IMR-90 (cell line): ENCODE data around the gene HS6ST3. TPM values are rescaled to one million over a fixed set of nuclear protein-coding genes. Genes with fewer than 3 reads are reported as not detected.

Source experiments
- ATAC-seq: fragments of 200-7000 bp; cut with Tn5 transposase; 2 replicates; pipeline ENCODE4 v1.9.1; 2020; ENCODE audit warnings: low read depth, mild to moderate bottlenecking, moderate library complexity
- BruUV-seq: library from RNA; stranded (reverse); fragments of 400-500 nt; replicated peaks from 2 replicates; lab custom pipeline; 2021; lab: Mats Ljungman, UMichigan
- CTCF ChIA-PET: fragments of 300-600 bp; formaldehyde crosslinking; extraction: SDS; loops from one replicate; lab custom pipeline; 2021; ENCODE audit warnings: antibody characterized with exemption; lab: Yijun Ruan, JAX
- POLR2A ChIA-PET: fragments of 300-600 bp; sonication (Branson Sonifier 250); formaldehyde crosslinking; loops from one replicate; lab custom pipeline; 2022; ENCODE audit warnings: antibody characterized with exemption; ENCODE audit not compliant: unreplicated experiment; lab: Charles Lee
- DNase-seq: peaks from one replicate; pipeline ENCODE4 v3.0.0; 2013
- H2AFZ ChIP-seq: replicated peaks from 2 replicates; pipeline ENCODE3; 2013; ENCODE audit warnings: low read length, mild to moderate bottlenecking; ENCODE audit not compliant: poor library complexity
- H2AK5ac ChIP-seq: 2 replicates; pipeline ENCODE4 v1.6.1; 2013; ENCODE audit warnings: low read depth, low read length, inconsistent platforms
- H2AK9ac ChIP-seq: replicated peaks from 2 replicates; pipeline ENCODE3; 2013; ENCODE audit warnings: mild to moderate bottlenecking, low read depth, low read length, moderate library complexity; ENCODE audit not compliant: poor library complexity
- H2BK120ac ChIP-seq: 2 replicates; pipeline ENCODE4 v1.6.1; 2013; ENCODE audit warnings: low read depth, low read length, inconsistent platforms
- H2BK15ac ChIP-seq: 3 replicates; pipeline ENCODE4 v1.6.1; 2013; ENCODE audit warnings: low read depth, low read length, inconsistent platforms
- H2BK20ac ChIP-seq: 2 replicates; pipeline ENCODE4 v1.6.1; 2013; ENCODE audit warnings: low read depth, mild to moderate bottlenecking, inconsistent platforms, low read length, moderate library complexity
- H2BK5ac ChIP-seq: 2 replicates; pipeline ENCODE4 v1.6.1; 2013; ENCODE audit warnings: mild to moderate bottlenecking, low read depth, low read length, inconsistent platforms; ENCODE audit not compliant: poor library complexity, severe bottlenecking
- H3K14ac ChIP-seq: replicated peaks from 2 replicates; pipeline ENCODE4 v1.6.1; 2013; ENCODE audit warnings: low read depth, low read length, inconsistent platforms
- H3K18ac ChIP-seq: 2 replicates; pipeline ENCODE4 v1.6.1; 2013; ENCODE audit warnings: low read depth, low read length, control low read depth
- H3K23ac ChIP-seq: 2 replicates; pipeline ENCODE4 v1.6.1; 2013; ENCODE audit warnings: low read depth, low read length, inconsistent platforms
- H3K27ac ChIP-seq: 2 replicates; pipeline ENCODE4 v1.5.1; 2013; ENCODE audit warnings: mild to moderate bottlenecking, control low read depth, low read length; ENCODE audit not compliant: insufficient read depth
- H3K27me3 ChIP-seq: 2 replicates; pipeline ENCODE4 v1.6.1; 2013; ENCODE audit warnings: low read length; ENCODE audit not compliant: control insufficient read depth, insufficient read depth
- H3K36me3 ChIP-seq: 2 replicates; pipeline ENCODE4 v1.6.1; 2013; ENCODE audit warnings: low read length, mixed read lengths; ENCODE audit not compliant: control insufficient read depth, insufficient read depth
- H3K4ac ChIP-seq: 2 replicates; pipeline ENCODE4 v1.6.1; 2013; ENCODE audit warnings: low read depth, low read length, inconsistent platforms
- H3K4me1 ChIP-seq: 2 replicates; pipeline ENCODE4 v1.6.1; 2013; ENCODE audit warnings: low read length, mixed read lengths; ENCODE audit not compliant: control insufficient read depth, insufficient read depth
- H3K4me2 ChIP-seq: 2 replicates; pipeline ENCODE4 v1.6.1; 2013; ENCODE audit warnings: low read depth, mild to moderate bottlenecking, control low read depth, low read length, moderate library complexity
- H3K4me3 ChIP-seq: 2 replicates; pipeline ENCODE4 v1.5.1; 2013; ENCODE audit warnings: low read depth, mild to moderate bottlenecking, control low read depth, low read length, moderate library complexity; ENCODE audit not compliant: insufficient read depth
- H3K56ac ChIP-seq: 2 replicates; pipeline ENCODE4 v1.6.1; 2013; ENCODE audit warnings: low read length, inconsistent platforms; ENCODE audit not compliant: insufficient read depth; ENCODE audit errors: extremely low read depth
- H3K79me1 ChIP-seq, 2 experiments: 2 replicates each; pipeline ENCODE4 v1.6.1; 2013; ENCODE audit warnings: low read length in 2 of 2, inconsistent platforms in 1 of 2, low read depth in 1 of 2
- H3K9ac ChIP-seq: 2 replicates; pipeline ENCODE4 v1.6.1; 2013; ENCODE audit warnings: low read depth, low read length, control low read depth
- H3K9me1 ChIP-seq: 2 replicates; pipeline ENCODE4 v1.6.1; 2013; ENCODE audit warnings: low read length, inconsistent platforms; ENCODE audit not compliant: insufficient read depth
- H3K9me3 ChIP-seq: 2 replicates; pipeline ENCODE4 v1.6.1; 2013; ENCODE audit warnings: low read length; ENCODE audit not compliant: control insufficient read depth, insufficient read depth
- H4K20me1 ChIP-seq: 2 replicates; pipeline ENCODE4 v1.6.1; 2013; ENCODE audit warnings: low read length, inconsistent platforms; ENCODE audit not compliant: insufficient read depth
- H4K5ac ChIP-seq: 2 replicates; pipeline ENCODE4 v1.6.1; 2013; ENCODE audit warnings: mild to moderate bottlenecking, low read depth, low read length, control low read depth
- H4K8ac ChIP-seq, 2 experiments: 2 replicates each; pipeline ENCODE4 v1.6.1; 2013; ENCODE audit warnings: low read depth in 2 of 2, low read length in 2 of 2, control low read depth in 1 of 2, inconsistent platforms in 1 of 2
- H4K91ac ChIP-seq: 2 replicates; pipeline ENCODE4 v1.6.1; 2013; ENCODE audit warnings: low read depth, low read length, inconsistent platforms; ENCODE audit not compliant: insufficient read depth
- BHLHE40 ChIP-seq: fragments of 150-350 bp; IDR thresholded peaks from 2 replicates; pipeline ENCODE4 v1.6.1; 2016; ENCODE audit warnings: mild to moderate bottlenecking, low read depth, low read length
- CEBPB ChIP-seq: IDR thresholded peaks from 2 replicates; pipeline ENCODE4 v1.6.1; 2012; ENCODE audit warnings: low read depth, low read length, improper control_type of control experiment
- CHD1 ChIP-seq: IDR thresholded peaks from 2 replicates; pipeline ENCODE4 v1.6.1; 2012; ENCODE audit warnings: low read depth, low read length, improper control_type of control experiment
- ELK1 ChIP-seq: fragments of 150-350 bp; IDR thresholded peaks from 2 replicates; pipeline ENCODE4 v1.6.1; 2016; ENCODE audit warnings: low read depth, mild to moderate bottlenecking, low read length, moderate library complexity, borderline replicate concordance
- FOS ChIP-seq: fragments of 150-350 bp; IDR thresholded peaks from 2 replicates; pipeline ENCODE4 v1.6.1; 2016; ENCODE audit warnings: low read depth, low read length
- MAFK ChIP-seq: IDR thresholded peaks from 2 replicates; pipeline ENCODE4 v1.6.1; 2012; ENCODE audit warnings: low read depth, low read length, improper control_type of control experiment
- MAZ ChIP-seq: IDR thresholded peaks from 2 replicates; pipeline ENCODE4 v1.6.1; 2012; ENCODE audit warnings: low read depth, mild to moderate bottlenecking, low read length, improper control_type of control experiment, moderate library complexity, borderline replicate concordance
- MXI1 ChIP-seq: IDR thresholded peaks from 2 replicates; pipeline ENCODE4 v1.6.1; 2012; ENCODE audit warnings: low read depth, mild to moderate bottlenecking, low read length, moderate library complexity, borderline replicate concordance
- NFE2L2 ChIP-seq: fragments of 150-350 bp; IDR thresholded peaks from 2 replicates; pipeline ENCODE4 v1.6.1; 2016; ENCODE audit warnings: low read depth, mild to moderate bottlenecking, low read length
- RCOR1 ChIP-seq: IDR thresholded peaks from 2 replicates; pipeline ENCODE4 v1.6.1; 2012; ENCODE audit warnings: mild to moderate bottlenecking, low read length, improper control_type of control experiment; ENCODE audit not compliant: insufficient replicate concordance
- RFX5 ChIP-seq: IDR thresholded peaks from 2 replicates; pipeline ENCODE4 v1.8.0; 2012; ENCODE audit warnings: low read depth, mild to moderate bottlenecking, low read length, moderate library complexity
- SMC3 ChIP-seq: fragments of 150-350 bp; IDR thresholded peaks from 2 replicates; pipeline ENCODE4 v1.6.1; 2016; ENCODE audit warnings: low read depth, mild to moderate bottlenecking, antibody characterized with exemption, low read length, moderate library complexity
- USF2 ChIP-seq: fragments of 150-350 bp; IDR thresholded peaks from 2 replicates; pipeline ENCODE4 v1.6.1; 2017; ENCODE audit warnings: mild to moderate bottlenecking, antibody characterized with exemption, low read length, low read depth
- WGBS, 2 experiments: methylation state at CpG; one replicate each; pipeline versions ENCODE4 v1.1.5 to v1.1.7; 2013; ENCODE audit warnings: missing lambda C conversion rate in 2 of 2; ENCODE audit not compliant: insufficient read length in 1 of 2; ENCODE audit errors: extremely low coverage in 2 of 2; 5-methylcytosine and 5-hydroxymethylcytosine counted together
- dilution Hi-C: fragments of 300-500 bp; cut with HindIII; formaldehyde crosslinking; loops from one replicate; pipeline ENCODE4 v1.14.3; 2018; ENCODE audit warnings: low sequenced_read_pairs; ENCODE audit not compliant: unreplicated experiment
- in situ Hi-C: fragments of 300-500 bp; cut with MboI; formaldehyde crosslinking; loops from 3 replicates; pipeline ENCODE4 v1.14.3; 2019; ENCODE audit warnings: low sequenced_read_pairs, inconsistent platforms, mixed read lengths
- intact Hi-C: fragments of 100-400 bp; cut with micrococcal nuclease; formaldehyde crosslinking; loops from 2 replicates; pipeline ENCODE4 v1.10.0; 2022
- polyA plus RNA-seq, 3 experiments: library from polyadenylated mRNA; depleted of rRNA; stranded (reverse); fragments of >200 nt; gene quantifications; 2 replicates each; pipeline ENCODE4 v1.2.3, GENCODE V29; 2012; ENCODE audit warnings: low replicate concordance in 1 of 3
- total RNA-seq: library from RNA; depleted of rRNA; stranded (reverse); fragments of >200 nt; gene quantifications from 2 replicates; pipeline ENCODE4 v1.2.3, GENCODE V29; 2012

The HS6ST3 gene
- total and polyA plus RNA-seq, 2 of the 4 experiments (the other 2 are of a cell fraction): not detected

- Histone ChIP-seq H4K8ac (no peak overlapping the region), H3K18ac (no peak overlapping the region), H2BK5ac (no peak overlapping the region), H3K4me1 (no peaks in the 10 kb centered on the region), H2BK15ac (no peak overlapping the region), H3K4me3 (no peak overlapping the region), H3K14ac (no peak overlapping the region), H3K27me3 (no peaks in the 10 kb centered on the region), H2BK120ac (no peak overlapping the region), H2AK5ac (no peak overlapping the region), H2AFZ (no peak overlapping the region), H4K5ac (no peak overlapping the region), H3K9me1 (no peaks in the 10 kb centered on the region), H3K36me3 (no peaks in the 10 kb centered on the region), H3K79me1 (peaks cover 12 to 34% of the 10 kb centered on the region in 2 experiments; a peak in 3 of 4 replicates), H4K20me1 (peaks cover 10% of the 10 kb centered on the region), H3K9me3 (no peaks in the 10 kb centered on the region), H3K56ac (no peak overlapping the region), H3K23ac (no peak overlapping the region), H3K4ac (no peak overlapping the region), H2AK9ac (no peak overlapping the region), H3K27ac (no peak overlapping the region), H3K9ac (no peak overlapping the region), H2BK20ac (no peak overlapping the region), H3K4me2 (no peak overlapping the region), H4K91ac (no peak overlapping the region)
- WGBS, 2 experiments: no CpG with 5 or more reads among the region's 1 CpG
- intact Hi-C loops (no loop called here), dilution Hi-C loops (no loop called here), in situ Hi-C loops (loop anchor here (25.0 kb wide), 1 partner anchor 768 kb away; no protein-coding TSS in a partner anchor)
- TF ChIP-seq CHD1 (no peak), MAFK (no peak), ELK1 (no peak), FOS (no peak), RFX5 (no peak), USF2 (no peak), MXI1 (no peak), MAZ (no peak), BHLHE40 (no peak), RCOR1 (no peak), NFE2L2 (no peak), SMC3 (no peak), CEBPB (no peak)
- DNase-seq (no peak), ATAC-seq (no peak)
- ChIA-PET POLR2A (no interaction called here), CTCF (no interaction called here)
- no TSS peak for BruUV-seq
Measured at GRCh38 chr13:96044238-96044637, 45.7 kb upstream of the HS6ST3 start.
